Measurements from ENCODE around the gene DEFB129. TPM values are rescaled to one million over a fixed set of nuclear protein-coding genes. Genes with fewer than 3 reads are reported as not detected.

The DEFB129 gene
- total and polyA plus RNA-seq, 10 of the 15 experiments (the other 5 are each of a cell fraction or from before 2014, with no cell fraction given): not detected

Other genes with a start within 250 kb of the DEFB129 start
Only the 7 nearest of the 12 such genes appear.
- gene DEFB126, start 84.7 kb upstream of the DEFB129 start, total RNA-seq (2014; rRNA removed): not detected in 2 replicates
- gene DEFB126, start 84.7 kb upstream of the DEFB129 start, total RNA-seq (2014; rRNA removed; fragmentation: Illumina TruSeq; extraction: Trizol): not detected in 2 replicates
- gene DEFB126, start 84.7 kb upstream of the DEFB129 start, total RNA-seq (2021): not detected in 2 replicates
- gene DEFB126, start 84.7 kb upstream of the DEFB129 start, polyA plus RNA-seq (2011; rRNA removed): not detected in 2 replicates
- not detected in 2 replicates for gene DEFB126, start 84.7 kb upstream of the DEFB129 start, polyA plus RNA-seq (2014; fragmentation: Illumina TruSeq; extraction: Trizol)
- gene DEFB126, start 84.7 kb upstream of the DEFB129 start, polyA plus RNA-seq (2014; fragmentation: Nextera tagmentation; extraction: Ambion mirVana): not detected
- not detected in 2 replicates for gene DEFB126, start 84.7 kb upstream of the DEFB129 start, polyA plus RNA-seq (2014; rRNA removed)
- gene DEFB126, start 84.7 kb upstream of the DEFB129 start, polyA plus RNA-seq (2016; fragmentation: Nextera tagmentation; extraction: Ambion mirVana): not detected
- not detected in 2 replicates for gene DEFB127, start 69.8 kb upstream of the DEFB129 start, total RNA-seq (2014; rRNA removed)
- not detected in 2 replicates for gene DEFB127, start 69.8 kb upstream of the DEFB129 start, total RNA-seq (2014; rRNA removed; fragmentation: Illumina TruSeq; extraction: Trizol)
- gene DEFB127, start 69.8 kb upstream of the DEFB129 start, total RNA-seq (2021): not detected in 2 replicates
- not detected in 2 replicates for gene DEFB127, start 69.8 kb upstream of the DEFB129 start, polyA plus RNA-seq (2011; rRNA removed)
- not detected in 2 replicates for gene DEFB127, start 69.8 kb upstream of the DEFB129 start, polyA plus RNA-seq (2014; fragmentation: Illumina TruSeq; extraction: Trizol)
- not detected for gene DEFB127, start 69.8 kb upstream of the DEFB129 start, polyA plus RNA-seq (2014; fragmentation: Nextera tagmentation; extraction: Ambion mirVana)
- not detected in 2 replicates for gene DEFB127, start 69.8 kb upstream of the DEFB129 start, polyA plus RNA-seq (2014; rRNA removed)
- not detected for gene DEFB127, start 69.8 kb upstream of the DEFB129 start, polyA plus RNA-seq (2016; fragmentation: Nextera tagmentation; extraction: Ambion mirVana)
- not detected in 2 replicates for gene DEFB128, start 37.5 kb upstream of the DEFB129 start, total RNA-seq (2014; rRNA removed)
- gene DEFB128, start 37.5 kb upstream of the DEFB129 start, total RNA-seq (2014; rRNA removed; fragmentation: Illumina TruSeq; extraction: Trizol): not detected in 2 replicates
- not detected in 2 replicates for gene DEFB128, start 37.5 kb upstream of the DEFB129 start, total RNA-seq (2021)
- not detected in 2 replicates for gene DEFB128, start 37.5 kb upstream of the DEFB129 start, polyA plus RNA-seq (2011; rRNA removed)
- not detected in 2 replicates for gene DEFB128, start 37.5 kb upstream of the DEFB129 start, polyA plus RNA-seq (2014; fragmentation: Illumina TruSeq; extraction: Trizol)
- gene DEFB128, start 37.5 kb upstream of the DEFB129 start, polyA plus RNA-seq (2014; fragmentation: Nextera tagmentation; extraction: Ambion mirVana): not detected
- gene DEFB128, start 37.5 kb upstream of the DEFB129 start, polyA plus RNA-seq (2014; rRNA removed): not detected in 2 replicates
- not detected for gene DEFB128, start 37.5 kb upstream of the DEFB129 start, polyA plus RNA-seq (2016; fragmentation: Nextera tagmentation; extraction: Ambion mirVana)
- gene DEFB132, start 30.5 kb downstream of the DEFB129 start, total RNA-seq (2014; rRNA removed): not detected in 2 replicates
- gene DEFB132, start 30.5 kb downstream of the DEFB129 start, total RNA-seq (2014; rRNA removed; fragmentation: Illumina TruSeq; extraction: Trizol): not detected in 2 replicates
- gene DEFB132, start 30.5 kb downstream of the DEFB129 start, total RNA-seq (2021): not detected in 2 replicates
- not detected in 2 replicates for gene DEFB132, start 30.5 kb downstream of the DEFB129 start, polyA plus RNA-seq (2011; rRNA removed)
- gene DEFB132, start 30.5 kb downstream of the DEFB129 start, polyA plus RNA-seq (2014; fragmentation: Illumina TruSeq; extraction: Trizol): not detected in 2 replicates
- gene DEFB132, start 30.5 kb downstream of the DEFB129 start, polyA plus RNA-seq (2014; fragmentation: Nextera tagmentation; extraction: Ambion mirVana): not detected
- gene DEFB132, start 30.5 kb downstream of the DEFB129 start, polyA plus RNA-seq (2014; rRNA removed): not detected in 2 replicates
- gene DEFB132, start 30.5 kb downstream of the DEFB129 start, polyA plus RNA-seq (2016; fragmentation: Nextera tagmentation; extraction: Ambion mirVana): not detected
- gene C20orf96, start 63.5 kb downstream of the DEFB129 start, total RNA-seq (2014; rRNA removed): 1.0 and 1.4 TPM in 2 replicates
- 1.4 and 1.8 TPM in 2 replicates for gene C20orf96, start 63.5 kb downstream of the DEFB129 start, total RNA-seq (2014; rRNA removed; fragmentation: Illumina TruSeq; extraction: Trizol)
- 7.4 and 8.4 TPM in 2 replicates for gene C20orf96, start 63.5 kb downstream of the DEFB129 start, total RNA-seq (2021)
- 3.2 and 4.3 TPM in 2 replicates for gene C20orf96, start 63.5 kb downstream of the DEFB129 start, polyA plus RNA-seq (2011; rRNA removed)
- gene C20orf96, start 63.5 kb downstream of the DEFB129 start, polyA plus RNA-seq (2014; fragmentation: Illumina TruSeq; extraction: Trizol): 5.5 and 8.0 TPM in 2 replicates
- 1 to 10 TPM; 2.3 to 2.4 TPM for gene C20orf96, start 63.5 kb downstream of the DEFB129 start, polyA plus RNA-seq (2014; fragmentation: Nextera tagmentation; extraction: Ambion mirVana)
- gene C20orf96, start 63.5 kb downstream of the DEFB129 start, polyA plus RNA-seq (2014; rRNA removed): 8.6 and 9.0 TPM in 2 replicates
- 1 to 10 TPM; 7.5 to 7.9 TPM for gene C20orf96, start 63.5 kb downstream of the DEFB129 start, polyA plus RNA-seq (2016; fragmentation: Nextera tagmentation; extraction: Ambion mirVana)
- 36.1 TPM in 2 replicates for gene ZCCHC3, start 70.3 kb downstream of the DEFB129 start, total RNA-seq (2014; rRNA removed)
- 13.8 and 15.3 TPM in 2 replicates for gene ZCCHC3, start 70.3 kb downstream of the DEFB129 start, total RNA-seq (2014; rRNA removed; fragmentation: Illumina TruSeq; extraction: Trizol)
- gene ZCCHC3, start 70.3 kb downstream of the DEFB129 start, total RNA-seq (2021): 31.9 and 32.8 TPM in 2 replicates
- 31.3 and 33.1 TPM in 2 replicates for gene ZCCHC3, start 70.3 kb downstream of the DEFB129 start, polyA plus RNA-seq (2011; rRNA removed)
- 20.2 and 21.9 TPM in 2 replicates for gene ZCCHC3, start 70.3 kb downstream of the DEFB129 start, polyA plus RNA-seq (2014; fragmentation: Illumina TruSeq; extraction: Trizol)
- gene ZCCHC3, start 70.3 kb downstream of the DEFB129 start, polyA plus RNA-seq (2014; fragmentation: Nextera tagmentation; extraction: Ambion mirVana): 10 to 100 TPM in 1 of 2 experiments, 1 to 10 TPM in 1; 5.3 to 10.8 TPM
- gene ZCCHC3, start 70.3 kb downstream of the DEFB129 start, polyA plus RNA-seq (2014; rRNA removed): 32.1 and 33.5 TPM in 2 replicates
- gene ZCCHC3, start 70.3 kb downstream of the DEFB129 start, polyA plus RNA-seq (2016; fragmentation: Nextera tagmentation; extraction: Ambion mirVana): 10 to 100 TPM in 1 of 2 experiments, 1 to 10 TPM in 1; 7.7 to 14.1 TPM
- gene SOX12, start 98.3 kb downstream of the DEFB129 start, total RNA-seq (2014; rRNA removed): 2.8 and 3.3 TPM in 2 replicates
- gene SOX12, start 98.3 kb downstream of the DEFB129 start, total RNA-seq (2014; rRNA removed; fragmentation: Illumina TruSeq; extraction: Trizol): 0.92 and 1.1 TPM in 2 replicates
- 17.9 TPM in 2 replicates for gene SOX12, start 98.3 kb downstream of the DEFB129 start, total RNA-seq (2021)
- gene SOX12, start 98.3 kb downstream of the DEFB129 start, polyA plus RNA-seq (2011; rRNA removed): 1.1 and 1.7 TPM in 2 replicates
- 1.5 and 3.2 TPM in 2 replicates for gene SOX12, start 98.3 kb downstream of the DEFB129 start, polyA plus RNA-seq (2014; fragmentation: Illumina TruSeq; extraction: Trizol)
- gene SOX12, start 98.3 kb downstream of the DEFB129 start, polyA plus RNA-seq (2014; fragmentation: Nextera tagmentation; extraction: Ambion mirVana): under 1 TPM; 0.50 to 0.71 TPM
- 5.0 and 7.5 TPM in 2 replicates for gene SOX12, start 98.3 kb downstream of the DEFB129 start, polyA plus RNA-seq (2014; rRNA removed)
- 1 to 10 TPM in 1 of 2 experiments, under 1 TPM in 1; 0.88 to 1.0 TPM for gene SOX12, start 98.3 kb downstream of the DEFB129 start, polyA plus RNA-seq (2016; fragmentation: Nextera tagmentation; extraction: Ambion mirVana)

Measured in GM12878 (cell line).